IMR-90 (cell line): ENCODE results near the gene LRRC75A. TPM values are rescaled to one million over a fixed set of nuclear protein-coding genes. Genes with fewer than 3 reads are reported as not detected.

ENCODE experiments used
- ATAC-seq: fragments of 200-7000 bp; cut with Tn5 transposase; 2 replicates; pipeline ENCODE4 v1.9.1; 2020; ENCODE audit warnings: low read depth, mild to moderate bottlenecking, moderate library complexity
- BruUV-seq: library from RNA; stranded (reverse); fragments of 400-500 nt; replicated peaks from 2 replicates; lab custom pipeline; 2021; lab: Mats Ljungman, UMichigan
- CTCF ChIA-PET: fragments of 300-600 bp; formaldehyde crosslinking; extraction: SDS; loops from one replicate; lab custom pipeline; 2021; ENCODE audit warnings: antibody characterized with exemption; lab: Yijun Ruan, JAX
- POLR2A ChIA-PET: fragments of 300-600 bp; sonication (Branson Sonifier 250); formaldehyde crosslinking; loops from one replicate; lab custom pipeline; 2022; ENCODE audit warnings: antibody characterized with exemption; ENCODE audit not compliant: unreplicated experiment; lab: Charles Lee
- DNase-seq: peaks from one replicate; pipeline ENCODE4 v3.0.0; 2013
- H2AFZ ChIP-seq: replicated peaks from 2 replicates; pipeline ENCODE3; 2013; ENCODE audit warnings: low read length, mild to moderate bottlenecking; ENCODE audit not compliant: poor library complexity
- H2AK5ac ChIP-seq: 2 replicates; pipeline ENCODE4 v1.6.1; 2013; ENCODE audit warnings: low read depth, low read length, inconsistent platforms
- H2AK9ac ChIP-seq: replicated peaks from 2 replicates; pipeline ENCODE3; 2013; ENCODE audit warnings: mild to moderate bottlenecking, low read depth, low read length, moderate library complexity; ENCODE audit not compliant: poor library complexity
- H2BK120ac ChIP-seq: 2 replicates; pipeline ENCODE4 v1.6.1; 2013; ENCODE audit warnings: low read depth, low read length, inconsistent platforms
- H2BK15ac ChIP-seq: 3 replicates; pipeline ENCODE4 v1.6.1; 2013; ENCODE audit warnings: low read depth, low read length, inconsistent platforms
- H2BK20ac ChIP-seq: 2 replicates; pipeline ENCODE4 v1.6.1; 2013; ENCODE audit warnings: low read depth, mild to moderate bottlenecking, inconsistent platforms, low read length, moderate library complexity
- H2BK5ac ChIP-seq: 2 replicates; pipeline ENCODE4 v1.6.1; 2013; ENCODE audit warnings: mild to moderate bottlenecking, low read depth, low read length, inconsistent platforms; ENCODE audit not compliant: poor library complexity, severe bottlenecking
- H3K14ac ChIP-seq: replicated peaks from 2 replicates; pipeline ENCODE4 v1.6.1; 2013; ENCODE audit warnings: low read depth, low read length, inconsistent platforms
- H3K18ac ChIP-seq: 2 replicates; pipeline ENCODE4 v1.6.1; 2013; ENCODE audit warnings: low read depth, low read length, control low read depth
- H3K23ac ChIP-seq: 2 replicates; pipeline ENCODE4 v1.6.1; 2013; ENCODE audit warnings: low read depth, low read length, inconsistent platforms
- H3K27ac ChIP-seq: 2 replicates; pipeline ENCODE4 v1.5.1; 2013; ENCODE audit warnings: mild to moderate bottlenecking, control low read depth, low read length; ENCODE audit not compliant: insufficient read depth
- H3K27me3 ChIP-seq: 2 replicates; pipeline ENCODE4 v1.6.1; 2013; ENCODE audit warnings: low read length; ENCODE audit not compliant: control insufficient read depth, insufficient read depth
- H3K36me3 ChIP-seq: 2 replicates; pipeline ENCODE4 v1.6.1; 2013; ENCODE audit warnings: low read length, mixed read lengths; ENCODE audit not compliant: control insufficient read depth, insufficient read depth
- H3K4ac ChIP-seq: 2 replicates; pipeline ENCODE4 v1.6.1; 2013; ENCODE audit warnings: low read depth, low read length, inconsistent platforms
- H3K4me1 ChIP-seq: 2 replicates; pipeline ENCODE4 v1.6.1; 2013; ENCODE audit warnings: low read length, mixed read lengths; ENCODE audit not compliant: control insufficient read depth, insufficient read depth
- H3K4me2 ChIP-seq: 2 replicates; pipeline ENCODE4 v1.6.1; 2013; ENCODE audit warnings: low read depth, mild to moderate bottlenecking, control low read depth, low read length, moderate library complexity
- H3K4me3 ChIP-seq: 2 replicates; pipeline ENCODE4 v1.5.1; 2013; ENCODE audit warnings: low read depth, mild to moderate bottlenecking, control low read depth, low read length, moderate library complexity; ENCODE audit not compliant: insufficient read depth
- H3K56ac ChIP-seq: 2 replicates; pipeline ENCODE4 v1.6.1; 2013; ENCODE audit warnings: low read length, inconsistent platforms; ENCODE audit not compliant: insufficient read depth; ENCODE audit errors: extremely low read depth
- H3K79me1 ChIP-seq, 2 experiments: 2 replicates each; pipeline ENCODE4 v1.6.1; 2013; ENCODE audit warnings: low read length in 2 of 2, inconsistent platforms in 1 of 2, low read depth in 1 of 2
- H3K9ac ChIP-seq: 2 replicates; pipeline ENCODE4 v1.6.1; 2013; ENCODE audit warnings: low read depth, low read length, control low read depth
- H3K9me1 ChIP-seq: 2 replicates; pipeline ENCODE4 v1.6.1; 2013; ENCODE audit warnings: low read length, inconsistent platforms; ENCODE audit not compliant: insufficient read depth
- H3K9me3 ChIP-seq: 2 replicates; pipeline ENCODE4 v1.6.1; 2013; ENCODE audit warnings: low read length; ENCODE audit not compliant: control insufficient read depth, insufficient read depth
- H4K20me1 ChIP-seq: 2 replicates; pipeline ENCODE4 v1.6.1; 2013; ENCODE audit warnings: low read length, inconsistent platforms; ENCODE audit not compliant: insufficient read depth
- H4K5ac ChIP-seq: 2 replicates; pipeline ENCODE4 v1.6.1; 2013; ENCODE audit warnings: mild to moderate bottlenecking, low read depth, low read length, control low read depth
- H4K8ac ChIP-seq, 2 experiments: 2 replicates each; pipeline ENCODE4 v1.6.1; 2013; ENCODE audit warnings: low read depth in 2 of 2, low read length in 2 of 2, control low read depth in 1 of 2, inconsistent platforms in 1 of 2
- H4K91ac ChIP-seq: 2 replicates; pipeline ENCODE4 v1.6.1; 2013; ENCODE audit warnings: low read depth, low read length, inconsistent platforms; ENCODE audit not compliant: insufficient read depth
- FOS ChIP-seq: fragments of 150-350 bp; IDR thresholded peaks from 2 replicates; pipeline ENCODE4 v1.6.1; 2016; ENCODE audit warnings: low read depth, low read length
- WGBS, 2 experiments: methylation state at CpG; one replicate each; pipeline versions ENCODE4 v1.1.5 to v1.1.7; 2013; ENCODE audit warnings: missing lambda C conversion rate in 2 of 2; ENCODE audit not compliant: insufficient read length in 1 of 2; ENCODE audit errors: extremely low coverage in 2 of 2; 5-methylcytosine and 5-hydroxymethylcytosine counted together
- dilution Hi-C: fragments of 300-500 bp; cut with HindIII; formaldehyde crosslinking; loops from one replicate; pipeline ENCODE4 v1.14.3; 2018; ENCODE audit warnings: low sequenced_read_pairs; ENCODE audit not compliant: unreplicated experiment
- in situ Hi-C: fragments of 300-500 bp; cut with MboI; formaldehyde crosslinking; loops from 3 replicates; pipeline ENCODE4 v1.14.3; 2019; ENCODE audit warnings: low sequenced_read_pairs, inconsistent platforms, mixed read lengths
- intact Hi-C: fragments of 100-400 bp; cut with micrococcal nuclease; formaldehyde crosslinking; loops from 2 replicates; pipeline ENCODE4 v1.10.0; 2022
- polyA plus RNA-seq, 3 experiments: library from polyadenylated mRNA; depleted of rRNA; stranded (reverse); fragments of >200 nt; gene quantifications; 2 replicates each; pipeline ENCODE4 v1.2.3, GENCODE V29; 2012; ENCODE audit warnings: low replicate concordance in 1 of 3
- total RNA-seq: library from RNA; depleted of rRNA; stranded (reverse); fragments of >200 nt; gene quantifications from 2 replicates; pipeline ENCODE4 v1.2.3, GENCODE V29; 2012

Gene LRRC75A
- total and polyA plus RNA-seq, 2 of the 4 experiments (the other 2 are of a cell fraction): 0.72 to 1.0 TPM

DNA sequence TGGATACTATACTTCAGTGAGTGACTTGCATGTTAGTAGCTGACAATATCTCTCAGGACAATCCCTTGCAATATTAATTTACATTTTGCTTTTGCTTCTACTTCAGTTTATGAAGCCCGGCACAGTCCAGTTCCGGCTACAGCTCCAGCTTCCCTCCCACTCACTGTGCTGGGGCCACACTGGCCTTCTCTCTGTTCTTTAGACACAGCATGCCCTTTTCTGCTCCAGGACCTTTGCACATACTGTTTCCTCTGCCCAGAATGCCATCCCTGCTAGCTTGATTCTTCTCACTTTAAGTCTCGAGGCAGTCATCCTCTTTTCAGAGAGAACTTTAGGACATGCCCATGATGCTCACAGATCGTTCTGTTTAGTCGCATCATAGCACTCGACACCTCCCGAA is 25.5 kb upstream of the LRRC75A start:
- POLR2A ChIA-PET: no interaction called here
- no peak overlapping the region for H3K4me3 ChIP-seq
- no peak overlapping the region for H3K23ac ChIP-seq
- no peak overlapping the region for H4K91ac ChIP-seq
- no peak for TF ChIP-seq FOS
- H3K9ac ChIP-seq: no peak overlapping the region
- intact Hi-C loops: no loop called here
- H3K14ac ChIP-seq: no peak overlapping the region
- no peaks in the 10 kb centered on the region for H3K9me3 ChIP-seq
- in situ Hi-C loops: loop anchor here (5.0 kb wide), 1 partner anchor 50 kb away; no protein-coding TSS in a partner anchor
- DNase-seq (no peak), ATAC-seq (no peak)
- H2BK5ac ChIP-seq: no peak overlapping the region
- no peak overlapping the region; the same call in 1 of the 2 replicates for H2BK20ac ChIP-seq
- peaks cover 4% of the 10 kb centered on the region for H3K4me1 ChIP-seq
- H3K4ac ChIP-seq: no peak overlapping the region
- no peaks in the 10 kb centered on the region for H3K79me1 ChIP-seq
- H3K36me3 ChIP-seq: no peaks in the 10 kb centered on the region
- no peak overlapping the region for H2AFZ ChIP-seq
- BruUV-seq: no TSS peak
- CTCF ChIA-PET: interaction anchor here (1.0 to 1.5 kb wide), 3 partner anchors 64 to 154 kb away, joined by 3 to 5 read pairs (median 3); no protein-coding TSS in a partner anchor
- dilution Hi-C loops: no loop called here
- no peak overlapping the region for H2AK9ac ChIP-seq
- no peak overlapping the region for H2BK120ac ChIP-seq
- no peak overlapping the region for H4K5ac ChIP-seq
- no peak overlapping the region for H2AK5ac ChIP-seq
- no peaks in the 10 kb centered on the region for H4K20me1 ChIP-seq
- H4K8ac ChIP-seq: no peak overlapping the region
- H3K4me2 ChIP-seq: no peak overlapping the region
- 0 out of 3 replicates have a peak overlapping the region, but pooled peaks have one; percentile 2 for H2BK15ac ChIP-seq
- no peaks in the 10 kb centered on the region; the same call in 1 of the 2 replicates for H3K27me3 ChIP-seq
- H3K27ac ChIP-seq: no peak overlapping the region
- no peak overlapping the region for H3K18ac ChIP-seq
- H3K56ac ChIP-seq: no peak overlapping the region
- 86% methylated on average over 2 of the region's 7 CpGs; no CpG with 5 or more reads in 1 of the 2 experiments for WGBS, 2 experiments
- peaks cover 3% of the 10 kb centered on the region; the same call in 1 of the 2 replicates for H3K9me1 ChIP-seq
